ENCODE results near the gene ZC3HAV1.

Gene ZC3HAV1

GRCh38 chr7:139118234-139118804 lies 8.8 kb upstream of the ZC3HAV1 start:
- DNase-seq (ENCODE audit: low read depth) = no peak
- TF ChIP-seq, protein P1, sequence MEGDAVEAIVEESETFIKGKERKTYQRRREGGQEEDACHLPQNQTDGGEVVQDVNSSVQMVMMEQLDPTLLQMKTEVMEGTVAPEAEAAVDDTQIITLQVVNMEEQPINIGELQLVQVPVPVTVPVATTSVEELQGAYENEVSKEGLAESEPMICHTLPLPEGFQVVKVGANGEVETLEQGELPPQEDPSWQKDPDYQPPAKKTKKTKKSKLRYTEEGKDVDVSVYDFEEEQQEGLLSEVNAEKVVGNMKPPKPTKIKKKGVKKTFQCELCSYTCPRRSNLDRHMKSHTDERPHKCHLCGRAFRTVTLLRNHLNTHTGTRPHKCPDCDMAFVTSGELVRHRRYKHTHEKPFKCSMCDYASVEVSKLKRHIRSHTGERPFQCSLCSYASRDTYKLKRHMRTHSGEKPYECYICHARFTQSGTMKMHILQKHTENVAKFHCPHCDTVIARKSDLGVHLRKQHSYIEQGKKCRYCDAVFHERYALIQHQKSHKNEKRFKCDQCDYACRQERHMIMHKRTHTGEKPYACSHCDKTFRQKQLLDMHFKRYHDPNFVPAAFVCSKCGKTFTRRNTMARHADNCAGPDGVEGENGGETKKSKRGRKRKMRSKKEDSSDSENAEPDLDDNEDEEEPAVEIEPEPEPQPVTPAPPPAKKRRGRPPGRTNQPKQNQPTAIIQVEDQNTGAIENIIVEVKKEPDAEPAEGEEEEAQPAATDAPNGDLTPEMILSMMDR (IDR thresholded peaks at IDR 0.05; ENCODE audit: control insufficient read depth, extremely low read depth, insufficient read depth) = no peak
- no peak overlapping the region for H3K4me3 ChIP-seq (ENCODE audit: low read depth, low read length)

- TF ChIP-seq, protein P1 (IDR thresholded peaks at IDR 0.05; ENCODE audit: control insufficient read depth, extremely low read depth, insufficient read depth) = no peak
- peak; percentile 79 for DNase-seq (ENCODE audit: low read depth)
- no peak overlapping the region for H3K4me3 ChIP-seq (ENCODE audit: low read depth, low read length)
Observed at GRCh38 chr7:139117599-139118233, 8.2 kb upstream of the ZC3HAV1 start.

DNA sequence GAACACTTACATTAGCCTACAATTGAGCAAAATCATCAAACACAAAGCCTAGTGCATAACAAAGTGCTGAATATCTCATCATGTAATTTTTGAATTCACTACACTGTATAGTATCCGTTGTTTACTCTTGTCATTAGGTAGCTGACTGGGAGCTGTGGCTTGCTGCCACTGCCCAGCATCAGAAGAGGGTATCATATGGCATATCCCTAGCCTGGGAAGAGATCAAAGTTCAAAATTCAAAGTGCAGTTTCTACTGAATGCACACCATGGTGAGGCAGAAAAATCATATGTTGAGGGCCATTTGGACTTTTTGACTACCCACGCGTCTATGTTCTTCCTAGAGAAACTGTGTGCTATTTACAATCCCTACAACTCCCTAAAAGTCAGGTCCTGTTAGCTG lies 7.5 kb upstream of the ZC3HAV1 start:
- TF ChIP-seq, protein P1 (IDR thresholded peaks at IDR 0.05; ENCODE audit: control insufficient read depth, extremely low read depth, insufficient read depth) = no peak
- DNase-seq (ENCODE audit: low read depth) = no peak
- no peak overlapping the region for H3K4me3 ChIP-seq (ENCODE audit: low read depth, low read length)

- H3K4me3 ChIP-seq (ENCODE audit: low read depth, low read length) = no peak overlapping the region
- DNase-seq (ENCODE audit: low read depth) = no peak
- TF ChIP-seq, protein P1 (IDR thresholded peaks at IDR 0.05; ENCODE audit: control insufficient read depth, extremely low read depth, insufficient read depth) = no peak
Observed at GRCh38 chr7:139115104-139115503, 5.6 kb upstream of the ZC3HAV1 start.

GRCh38 chr7:139114585-139114984 lies 5.1 kb upstream of the ZC3HAV1 start:
- no peak overlapping the region for H3K4me3 ChIP-seq (ENCODE audit: low read depth, low read length)
- TF ChIP-seq, protein P1 (IDR thresholded peaks at IDR 0.05; ENCODE audit: control insufficient read depth, extremely low read depth, insufficient read depth) = no peak
- no peak for DNase-seq (ENCODE audit: low read depth)

DNA sequence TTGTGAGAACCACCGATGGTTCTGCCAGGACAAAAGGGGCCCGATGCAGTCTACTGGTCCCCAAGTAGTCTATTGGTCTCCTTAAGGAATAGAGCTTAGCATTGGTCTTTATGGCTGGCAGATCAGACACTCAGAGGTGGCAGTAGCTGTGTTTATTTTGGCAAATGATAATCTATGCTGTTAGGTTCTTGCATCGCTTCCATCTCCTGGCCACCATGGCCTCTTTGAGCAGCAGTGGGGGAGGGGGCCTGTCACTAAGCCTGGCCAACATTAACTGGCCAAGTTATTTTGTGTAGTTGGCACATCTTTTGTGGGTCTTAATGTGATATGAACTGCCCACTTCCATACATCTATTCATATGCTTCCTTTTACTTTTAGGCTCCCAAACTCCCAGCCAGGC lies 4.5 kb upstream of the ZC3HAV1 start:
- DNase-seq (ENCODE audit: low read depth) = no peak
- no peak overlapping the region for H3K4me3 ChIP-seq (ENCODE audit: low read depth, low read length)
- TF ChIP-seq, protein P1 (IDR thresholded peaks at IDR 0.05; ENCODE audit: control insufficient read depth, extremely low read depth, insufficient read depth) = no peak
